Left forelimb (tissue), 1 donor: ENCODE data around the gene CPD.
"Not testable (repeated sequence)": the region's sequence is repeated elsewhere in the genome, so short reads cannot be mapped to it uniquely, and the experiment has no call there.

Experiments
- DNase-seq: peaks from one replicate; pipeline ENCODE4 v3.0.0-alpha.2; 2018; ENCODE audit warnings: low spot score

The CPD gene

DNA sequence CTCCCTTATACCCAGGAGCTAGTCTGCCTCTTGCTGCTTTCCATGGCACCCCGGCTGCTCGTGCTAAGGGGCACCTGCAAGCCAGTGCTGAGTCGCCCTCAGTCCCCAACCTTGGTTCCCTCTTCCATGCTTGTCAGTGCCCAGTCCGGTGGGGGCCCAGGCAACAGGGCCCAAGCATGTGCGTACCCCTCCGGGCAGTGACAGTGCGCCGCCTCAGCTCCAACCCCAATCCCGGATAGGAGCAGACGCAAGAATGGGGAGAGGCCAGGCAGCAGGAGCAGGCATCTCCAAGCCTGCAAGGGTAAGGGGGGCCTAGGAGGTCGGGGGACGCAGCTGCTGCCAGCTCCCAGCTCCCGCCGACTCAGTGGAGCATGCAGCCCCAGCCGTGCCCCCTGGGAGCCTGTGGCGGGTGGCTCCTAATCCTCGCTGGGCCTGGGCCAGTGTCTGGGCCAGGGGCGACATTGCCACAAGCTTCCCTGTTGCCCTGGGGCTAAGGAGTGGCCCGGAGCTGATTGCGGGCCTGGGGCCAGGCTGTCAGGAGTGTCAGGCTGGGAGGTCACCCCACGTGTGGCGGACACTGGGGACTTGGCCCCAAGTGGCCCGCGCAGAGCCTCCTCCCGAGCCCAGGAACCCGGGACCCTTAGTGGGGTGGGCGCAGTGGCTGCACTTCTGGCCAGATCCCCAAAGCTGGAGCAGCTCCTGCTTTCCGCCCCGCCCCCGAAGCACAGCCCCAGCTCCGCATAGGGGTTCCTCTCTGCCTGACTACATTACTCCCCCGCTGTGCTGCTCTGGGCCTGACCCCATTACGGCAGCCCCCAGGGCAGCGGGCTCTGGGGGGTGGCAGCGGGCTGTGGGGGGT is 9.8 kb downstream of the CPD start:
- no peak for DNase-seq

- DNase-seq: no peak
Observed at GRCh38 chr17:30389756-30390300, 11.1 kb downstream of the CPD start.

DNA sequence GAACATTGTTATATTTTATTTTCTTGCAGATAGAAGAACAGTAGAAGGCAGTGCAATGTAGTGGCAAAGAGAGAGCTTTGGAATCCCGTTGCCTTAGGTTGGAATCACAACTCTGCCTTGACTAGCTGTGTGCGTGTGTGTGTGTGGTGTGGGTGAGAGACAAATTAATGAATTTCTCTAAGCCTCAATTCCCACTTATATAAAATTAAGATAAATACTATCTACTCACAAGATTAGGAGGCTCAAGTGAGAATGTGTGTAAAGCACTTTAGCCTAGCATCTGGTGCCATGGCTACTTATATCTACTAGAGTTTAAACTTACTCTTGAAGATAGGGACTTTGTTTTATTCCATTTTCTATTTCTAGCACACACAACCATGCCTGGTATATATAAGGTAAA is 12.8 kb downstream of the CPD start:
- DNase-seq: no peak

DNA sequence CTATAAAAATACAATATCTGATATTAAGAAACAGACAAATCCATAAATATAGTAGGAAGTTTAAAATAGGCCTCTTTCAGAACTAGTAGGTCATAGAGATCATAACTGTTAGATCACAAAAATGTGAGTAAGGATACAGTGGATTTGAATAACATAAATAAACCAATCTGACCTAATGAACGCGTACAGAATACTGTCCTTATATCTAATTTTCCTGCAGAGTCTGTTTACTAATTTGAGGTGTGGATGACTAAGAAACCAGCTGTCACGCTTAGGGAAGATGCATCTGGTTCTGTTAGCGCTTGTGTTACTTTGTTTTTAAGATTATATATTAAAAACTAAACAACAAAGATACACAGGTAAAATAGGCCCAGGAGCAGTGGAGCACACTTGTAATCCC is 14.8 kb downstream of the CPD start:
- no peak for DNase-seq

GRCh38 chr17:30393911-30394867 is 15.5 kb downstream of the CPD start:
- no peak for DNase-seq

- no peak for DNase-seq
Observed at GRCh38 chr17:30395398-30396022, 16.8 kb downstream of the CPD start.

- DNase-seq: no peak
Observed at GRCh38 chr17:30396129-30396528, 17.4 kb downstream of the CPD start.

DNA sequence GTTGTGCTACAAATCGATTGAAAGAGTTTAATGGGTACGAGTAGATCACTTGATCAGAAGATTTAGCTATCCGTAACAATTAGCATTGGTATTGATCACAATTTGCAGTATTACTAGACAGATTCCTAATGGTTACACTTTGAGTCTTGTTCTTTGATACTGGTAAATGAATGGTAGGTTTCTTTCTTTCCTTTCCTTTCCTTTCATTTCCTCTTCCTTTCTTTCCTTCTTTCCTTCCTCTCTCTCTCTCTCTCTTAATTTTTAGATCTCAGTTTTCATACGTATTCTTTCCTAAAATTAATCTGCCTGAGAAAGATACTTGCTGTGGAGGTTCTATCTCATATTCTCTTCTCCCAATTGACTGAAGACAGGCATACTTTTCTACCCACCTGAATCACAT is 17.9 kb downstream of the CPD start:
- no peak for DNase-seq

- DNase-seq: no peak
Observed at GRCh38 chr17:30398328-30399041, 19.8 kb downstream of the CPD start.

- DNase-seq: no peak
Observed at GRCh38 chr17:30401097-30401496, 22.4 kb downstream of the CPD start.

GRCh38 chr17:30405161-30405560 is 26.4 kb downstream of the CPD start:
- DNase-seq: no peak

GRCh38 chr17:30410627-30411026 is 31.9 kb downstream of the CPD start:
- DNase-seq: not testable (repeated sequence)

GRCh38 chr17:30412008-30412496 is 33.3 kb downstream of the CPD start:
- DNase-seq: not testable (repeated sequence)

DNA sequence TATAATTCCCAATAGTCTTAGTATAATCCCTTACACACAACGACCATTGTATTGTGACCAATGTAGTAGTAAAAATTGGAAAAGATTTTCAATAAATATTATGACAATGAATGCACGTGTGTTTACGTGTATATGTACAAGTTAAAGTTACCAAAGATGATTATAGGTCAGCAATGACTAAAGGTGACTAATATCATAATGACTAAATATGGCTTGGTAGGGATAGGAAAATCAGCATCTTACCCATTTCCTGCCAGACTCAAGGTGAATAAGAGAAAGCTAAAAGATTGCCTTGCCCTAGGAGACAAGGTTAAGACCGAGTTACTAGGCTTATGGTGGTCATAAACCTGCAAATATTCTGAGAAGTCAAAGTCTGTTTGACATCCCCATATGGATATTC is 34.4 kb downstream of the CPD start:
- no peak for DNase-seq

- DNase-seq: no peak
Observed at GRCh38 chr17:30414486-30414885, 35.8 kb downstream of the CPD start.

DNA sequence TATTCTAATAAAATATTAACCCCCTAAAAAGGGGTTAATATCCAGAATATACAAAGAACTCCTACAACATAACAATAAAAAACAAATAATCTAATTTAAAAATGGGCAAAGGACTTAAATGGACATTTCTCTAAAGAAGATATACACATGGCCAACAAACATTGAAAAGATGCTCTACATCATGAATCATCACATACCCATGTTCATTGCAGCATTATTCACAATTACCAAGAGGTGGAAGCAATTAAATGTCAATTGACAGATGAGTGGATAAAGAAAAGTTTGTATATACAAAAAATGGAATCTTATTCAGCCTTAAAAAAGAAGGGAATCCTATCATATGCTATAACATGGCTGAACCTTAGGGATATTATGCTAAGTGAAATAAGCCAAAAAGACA is 36.8 kb downstream of the CPD start:
- DNase-seq: no peak

- not testable (repeated sequence) for DNase-seq
Observed at GRCh38 chr17:30418070-30418469, 39.3 kb downstream of the CPD start.

GRCh38 chr17:30421592-30421991 is 42.9 kb downstream of the CPD start:
- DNase-seq: no peak

GRCh38 chr17:30422171-30422570 is 43.4 kb downstream of the CPD start:
- DNase-seq: no peak

- no peak for DNase-seq
Observed at GRCh38 chr17:30424471-30424870, 45.7 kb downstream of the CPD start.

GRCh38 chr17:30426292-30426691 is 47.6 kb downstream of the CPD start:
- no peak for DNase-seq
